ENCODE results near the gene TSR1. TPM values are rescaled to one million over a fixed set of nuclear protein-coding genes. Genes with fewer than 3 reads are reported as not detected.

TSR1 gene
- total RNA-seq, 1 donor = 42.0 TPM

GRCh38 chr17:2274414-2274813 lies 61.8 kb downstream of the TSR1 start:
- H3K9me3 ChIP-seq (ENCODE audit: low read depth, low read length) = no peaks in the 10 kb centered on the region
- H3K36me3 ChIP-seq (ENCODE audit: insufficient read depth, low read length) = peaks cover 14% of the 10 kb centered on the region
- no peak overlapping the region for H3K4me2 ChIP-seq (ENCODE audit: insufficient read depth, low read length)
- no peak overlapping the region for H2AFZ ChIP-seq (ENCODE audit: low read length)
- H3K4me3 ChIP-seq (ENCODE audit: insufficient read depth, low read length) = no peak overlapping the region
- H3K27ac ChIP-seq (ENCODE audit: low read depth, low read length) = no peak overlapping the region
- H3K27me3 ChIP-seq (ENCODE audit: insufficient read depth, low read length) = no peaks in the 10 kb centered on the region
- no peaks in the 10 kb centered on the region for H4K20me1 ChIP-seq (ENCODE audit: insufficient read depth, low read length)
- no peak for DNase-seq (ENCODE audit: insufficient read length, low spot score, missing footprints)
- no peaks in the 10 kb centered on the region for H3K4me1 ChIP-seq (ENCODE audit: insufficient read depth, low read length)
- peaks cover 2% of the 10 kb centered on the region for H3K79me2 ChIP-seq (ENCODE audit: insufficient read depth, low read length)
- no peak for TF ChIP-seq CTCF (IDR thresholded peaks at IDR 0.05; ENCODE audit: extremely low read depth, low read depth, low read length)

Small RNA genes within 50 kb of the gene (small RNA-seq; reads per million reads assigned to genes)
- gene AC006435.3 (not detected), gene SNORD91A (46.4 reads per million, percentile 96 among the genes with 10 or more reads in this experiment), gene SNORD91B (7.9 reads per million, percentile 90 among the genes with 10 or more reads in this experiment)

Other genes with a start within 250 kb of the TSR1 start
- 35.9 and 42.7 TPM in 2 replicates for gene SMG6, start 32.7 kb downstream of the TSR1 start, total RNA-seq
- gene SRR, start 32.5 kb downstream of the TSR1 start, total RNA-seq = 20.6 and 22.4 TPM in 2 replicates
- 35.4 and 37.3 TPM in 2 replicates for gene SGSM2, start 1.0 kb upstream of the TSR1 start, total RNA-seq
- 12.3 and 14.1 TPM in 2 replicates for gene MNT, start 64.6 kb upstream of the TSR1 start, total RNA-seq
- 12.4 and 14.8 TPM in 2 replicates for gene METTL16, start 175.4 kb upstream of the TSR1 start, total RNA-seq

All from osteoblast (primary cell).